Esophagus squamous epithelium (tissue), 4 donors: ENCODE results near the gene NUP85.

ENCODE experiments used
- POLR2A ChIP-seq, 4 donors: fragments of 450-650 bp; IDR thresholded peaks; one replicate each; pipeline ENCODE4 v1.6.1; 2017; ENCODE audit warnings: antibody characterized with exemption in 4 of 4, mild to moderate bottlenecking in 4 of 4, moderate library complexity in 3 of 4
- TF ChIP-seq, protein P1 (sequence below), 6 experiments: fragments of 450-650 bp in 4 of 6; fragments of 200-600 bp in 2 of 6; sonication (generic) in 2 of 6; IDR thresholded peaks; one replicate each; pipeline ENCODE4 v1.5.1; 2016 to 2019; ENCODE audit warnings: antibody characterized with exemption in 6 of 6, mild to moderate bottlenecking in 4 of 6, moderate library complexity in 4 of 6

- TF ChIP-seq, protein P1, sequence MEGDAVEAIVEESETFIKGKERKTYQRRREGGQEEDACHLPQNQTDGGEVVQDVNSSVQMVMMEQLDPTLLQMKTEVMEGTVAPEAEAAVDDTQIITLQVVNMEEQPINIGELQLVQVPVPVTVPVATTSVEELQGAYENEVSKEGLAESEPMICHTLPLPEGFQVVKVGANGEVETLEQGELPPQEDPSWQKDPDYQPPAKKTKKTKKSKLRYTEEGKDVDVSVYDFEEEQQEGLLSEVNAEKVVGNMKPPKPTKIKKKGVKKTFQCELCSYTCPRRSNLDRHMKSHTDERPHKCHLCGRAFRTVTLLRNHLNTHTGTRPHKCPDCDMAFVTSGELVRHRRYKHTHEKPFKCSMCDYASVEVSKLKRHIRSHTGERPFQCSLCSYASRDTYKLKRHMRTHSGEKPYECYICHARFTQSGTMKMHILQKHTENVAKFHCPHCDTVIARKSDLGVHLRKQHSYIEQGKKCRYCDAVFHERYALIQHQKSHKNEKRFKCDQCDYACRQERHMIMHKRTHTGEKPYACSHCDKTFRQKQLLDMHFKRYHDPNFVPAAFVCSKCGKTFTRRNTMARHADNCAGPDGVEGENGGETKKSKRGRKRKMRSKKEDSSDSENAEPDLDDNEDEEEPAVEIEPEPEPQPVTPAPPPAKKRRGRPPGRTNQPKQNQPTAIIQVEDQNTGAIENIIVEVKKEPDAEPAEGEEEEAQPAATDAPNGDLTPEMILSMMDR (IDR thresholded peaks at IDR 0.05), result peak in 5 of 6 experiments; percentile 7 to 59 (median 53)
- peak in 3 of 4 donors; percentile 6 to 93 (median 83) for TF ChIP-seq POLR2A (IDR thresholded peaks at IDR 0.05)
Measured at GRCh38 chr17:75182569-75183436, 22.7 kb upstream of the NUP85 start, which contains the start of gene SUMO2.
